Measurements from ENCODE around the gene SPECC1L.

DNA sequence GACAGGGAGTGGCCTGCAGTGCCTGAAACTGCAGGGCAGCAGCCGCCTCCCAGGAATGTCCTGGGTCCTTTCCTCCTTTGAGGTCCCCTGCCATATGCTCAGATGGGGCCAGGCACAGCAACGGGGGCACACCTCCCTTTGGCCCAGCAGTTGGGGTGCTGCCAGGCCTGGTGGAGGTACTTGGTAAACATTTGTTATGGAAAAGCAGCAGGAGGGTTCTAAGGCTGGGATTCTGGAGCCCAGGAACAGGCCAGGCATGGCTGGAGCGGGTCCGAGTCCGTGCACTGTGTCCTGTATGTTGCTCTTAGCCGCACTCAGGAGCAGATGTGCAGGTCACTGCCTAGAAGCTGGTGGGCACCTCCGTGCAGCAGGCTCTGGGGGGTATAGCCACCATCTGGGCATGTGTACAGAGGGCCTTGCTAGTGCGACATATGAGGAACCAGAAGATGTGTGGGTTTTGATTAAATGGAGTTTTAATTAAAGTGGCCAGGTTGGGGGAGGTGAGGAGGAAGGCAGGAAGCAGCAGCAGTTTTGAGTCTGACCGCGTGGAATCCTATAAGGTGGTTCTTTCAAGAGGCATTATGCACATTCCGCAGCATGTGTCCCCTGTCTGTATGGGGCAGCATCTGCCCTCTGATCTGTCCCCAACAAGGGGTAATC lies 158.2 kb downstream of the SPECC1L start:
- TF ChIP-seq POLR2A (IDR thresholded peaks at IDR 0.05; ENCODE audit: low read length) (no peak), GATA1 (IDR thresholded peaks at IDR 0.05; ENCODE audit: low read depth, low read length) (no peak)
